Nephron (organoid): ENCODE data around the gene RGS7.
"Not testable (repeated sequence)": the region's sequence is repeated elsewhere in the genome, so short reads cannot be mapped to it uniquely, and the experiment has no call there.

Experiments used
- H3K27ac Mint-ChIP-seq, 3 experiments: 2 replicates each; pipeline ENCODE4 v1.8.0; 2020; ENCODE audit warnings: mixed read lengths in 3 of 3, mild to moderate bottlenecking in 2 of 3, moderate library complexity in 1 of 3
- H3K27me3 Mint-ChIP-seq: 2 replicates; pipeline ENCODE4 v1.8.0; 2021; ENCODE audit warnings: low read depth, mild to moderate bottlenecking, moderate library complexity, mixed read lengths
- H3K36me3 Mint-ChIP-seq: 2 replicates; pipeline ENCODE4 v1.8.0; 2020; ENCODE audit warnings: low read depth, mixed read lengths
- H3K4me1 Mint-ChIP-seq: 2 replicates; pipeline ENCODE4 v1.8.0; 2020; ENCODE audit warnings: mixed read lengths
- H3K4me3 Mint-ChIP-seq, 3 experiments: 2 replicates each; pipeline ENCODE4 v1.8.0; 2020; ENCODE audit warnings: mild to moderate bottlenecking in 3 of 3, mixed read lengths in 3 of 3, moderate library complexity in 2 of 3
- H3K9me3 Mint-ChIP-seq: 2 replicates; pipeline ENCODE4 v1.8.0; 2020; ENCODE audit warnings: mixed read lengths
- TF ChIP-seq, protein P1 (sequence below), 3 experiments: fragments of 200-600 bp; sonication (generic); IDR thresholded peaks; one replicate each; pipeline ENCODE4 v1.5.0; 2021; ENCODE audit warnings: antibody characterized with exemption in 3 of 3; ENCODE audit not compliant: unreplicated experiment in 3 of 3

Gene RGS7

DNA sequence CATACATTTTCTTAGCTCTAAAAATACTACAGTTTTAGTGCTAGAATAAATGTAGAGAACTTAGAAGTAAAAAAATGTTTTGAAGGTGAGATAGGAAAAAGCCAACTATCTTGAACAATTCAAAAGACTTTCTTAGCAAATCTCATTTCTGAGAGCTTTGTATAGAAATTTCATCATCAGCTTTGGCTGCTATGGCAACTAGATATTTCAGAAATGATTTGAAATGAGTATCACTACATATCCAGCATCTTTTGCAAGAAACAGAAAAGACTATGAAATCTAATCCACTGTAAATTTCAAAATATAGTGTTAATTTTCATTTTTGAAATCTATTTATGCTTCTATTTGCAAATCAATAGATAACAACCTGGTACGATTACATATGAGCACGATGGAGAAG, 57.7 kb downstream of the RGS7 start:
- H3K4me1 Mint-ChIP-seq = no peaks in the 10 kb centered on the region
- peaks cover 9% of the 10 kb centered on the region for H3K9me3 Mint-ChIP-seq
- H3K4me3 Mint-ChIP-seq = no peak overlapping the region
- H3K27me3 Mint-ChIP-seq = no peaks in the 10 kb centered on the region
- H3K36me3 Mint-ChIP-seq = no peaks in the 10 kb centered on the region
- no peak overlapping the region for H3K27ac Mint-ChIP-seq
- TF ChIP-seq, protein P1, sequence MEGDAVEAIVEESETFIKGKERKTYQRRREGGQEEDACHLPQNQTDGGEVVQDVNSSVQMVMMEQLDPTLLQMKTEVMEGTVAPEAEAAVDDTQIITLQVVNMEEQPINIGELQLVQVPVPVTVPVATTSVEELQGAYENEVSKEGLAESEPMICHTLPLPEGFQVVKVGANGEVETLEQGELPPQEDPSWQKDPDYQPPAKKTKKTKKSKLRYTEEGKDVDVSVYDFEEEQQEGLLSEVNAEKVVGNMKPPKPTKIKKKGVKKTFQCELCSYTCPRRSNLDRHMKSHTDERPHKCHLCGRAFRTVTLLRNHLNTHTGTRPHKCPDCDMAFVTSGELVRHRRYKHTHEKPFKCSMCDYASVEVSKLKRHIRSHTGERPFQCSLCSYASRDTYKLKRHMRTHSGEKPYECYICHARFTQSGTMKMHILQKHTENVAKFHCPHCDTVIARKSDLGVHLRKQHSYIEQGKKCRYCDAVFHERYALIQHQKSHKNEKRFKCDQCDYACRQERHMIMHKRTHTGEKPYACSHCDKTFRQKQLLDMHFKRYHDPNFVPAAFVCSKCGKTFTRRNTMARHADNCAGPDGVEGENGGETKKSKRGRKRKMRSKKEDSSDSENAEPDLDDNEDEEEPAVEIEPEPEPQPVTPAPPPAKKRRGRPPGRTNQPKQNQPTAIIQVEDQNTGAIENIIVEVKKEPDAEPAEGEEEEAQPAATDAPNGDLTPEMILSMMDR (IDR thresholded peaks at IDR 0.05; ENCODE audit: unreplicated experiment in 3 of 3) = no peak

DNA sequence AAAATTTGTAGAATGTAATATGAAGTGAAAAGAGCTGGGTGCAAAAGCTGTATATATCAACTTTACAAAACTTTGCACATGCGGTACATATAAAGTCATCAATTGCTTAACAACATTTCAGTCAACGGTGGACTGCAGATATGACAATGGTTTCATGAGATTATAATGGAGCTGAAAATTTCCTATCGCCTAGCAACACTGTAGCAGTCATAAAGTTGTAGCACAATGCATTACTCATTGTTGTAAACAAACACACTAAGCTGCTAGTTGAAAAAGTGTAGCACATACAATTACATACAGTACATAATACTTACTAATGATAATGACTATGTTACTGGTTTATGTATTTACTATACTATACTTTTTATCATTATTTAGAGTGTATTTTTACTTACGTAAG, 64.0 kb downstream of the RGS7 start:
- Mint-ChIP-seq H3K36me3 (no peaks in the 10 kb centered on the region), H3K27me3 (no peaks in the 10 kb centered on the region), H3K4me3 (no peak overlapping the region), H3K27ac (no peak overlapping the region), H3K4me1 (no peaks in the 10 kb centered on the region), H3K9me3 (no peaks in the 10 kb centered on the region)
- TF ChIP-seq, protein P1 (IDR thresholded peaks at IDR 0.05; ENCODE audit: unreplicated experiment in 3 of 3) = no peak

DNA sequence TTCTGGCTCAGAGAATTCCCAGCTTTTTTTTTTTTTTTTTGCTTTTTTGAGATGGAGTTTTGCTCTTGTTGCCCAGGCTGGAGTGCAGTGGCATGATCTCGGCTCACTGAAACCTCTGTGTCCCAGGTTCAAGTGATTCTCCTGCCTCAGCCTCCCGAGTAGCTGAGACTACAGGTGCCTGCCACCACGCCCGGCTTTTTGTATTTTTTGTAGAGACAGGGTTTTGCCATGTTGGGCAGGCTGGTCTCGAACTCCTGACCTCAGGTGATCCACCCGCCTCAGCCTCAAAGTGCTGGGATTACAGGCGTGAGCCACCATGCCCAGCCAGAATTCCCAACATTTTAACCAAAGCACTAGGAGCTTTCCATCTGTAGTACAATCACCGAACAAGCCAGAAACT, 65.5 kb downstream of the RGS7 start:
- not testable (repeated sequence) for H3K27me3 Mint-ChIP-seq, H3K36me3 Mint-ChIP-seq, H3K9me3 Mint-ChIP-seq, H3K4me1 Mint-ChIP-seq, H3K27ac Mint-ChIP-seq, H3K4me3 Mint-ChIP-seq

DNA sequence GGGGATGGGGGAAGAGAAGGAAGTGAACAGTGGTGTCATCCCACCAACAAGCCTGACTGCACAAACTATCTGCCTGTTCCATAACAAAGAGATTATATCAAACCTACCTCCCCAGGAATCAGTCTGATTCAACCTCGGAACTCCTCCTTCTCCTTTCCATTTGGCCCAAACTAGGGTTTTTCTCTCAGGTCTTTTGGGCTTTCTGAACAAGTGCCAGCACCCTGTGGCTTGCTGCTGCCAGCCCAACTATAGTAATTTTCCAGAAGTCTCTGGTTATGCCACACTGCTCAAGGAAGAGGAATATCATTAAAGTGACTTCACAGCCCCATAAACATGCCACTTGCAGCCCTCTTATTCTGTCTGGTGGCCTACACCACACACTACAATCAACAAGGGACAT, 70.5 kb downstream of the RGS7 start:
- H3K9me3 Mint-ChIP-seq = peaks cover 42% of the 10 kb centered on the region

DNA sequence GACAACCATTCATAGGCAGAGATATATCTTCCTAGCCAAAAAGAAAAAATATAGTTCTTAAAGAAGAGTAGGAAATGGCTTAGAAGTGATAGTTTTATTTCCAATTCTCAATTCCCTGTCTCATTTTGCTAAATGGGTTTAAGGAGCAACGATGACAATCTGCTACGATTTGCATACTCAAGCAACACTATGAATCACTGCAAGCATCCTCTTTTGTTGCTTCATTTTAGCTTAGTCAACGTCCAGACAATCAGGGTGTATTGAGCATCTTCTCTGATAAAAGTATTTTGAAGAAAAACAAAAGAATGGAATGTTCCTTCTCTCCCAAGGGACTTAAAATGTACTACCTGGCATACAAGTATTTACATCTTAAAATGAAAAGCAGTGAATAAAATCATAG, 80.6 kb downstream of the RGS7 start:
- H3K27ac Mint-ChIP-seq = no peak overlapping the region
- peaks cover 3% of the 10 kb centered on the region for H3K27me3 Mint-ChIP-seq
- no peak overlapping the region for H3K4me3 Mint-ChIP-seq
- peaks cover 8% of the 10 kb centered on the region for H3K36me3 Mint-ChIP-seq
- TF ChIP-seq, protein P1 (IDR thresholded peaks at IDR 0.05; ENCODE audit: unreplicated experiment in 3 of 3) = no peak
- no peaks in the 10 kb centered on the region for H3K4me1 Mint-ChIP-seq
- peaks cover 32% of the 10 kb centered on the region for H3K9me3 Mint-ChIP-seq

More for the DNA sequence above, 70.5 kb downstream of the RGS7 start:
- H3K4me3 Mint-ChIP-seq = no peak overlapping the region
- no peaks in the 10 kb centered on the region for H3K36me3 Mint-ChIP-seq
- H3K4me1 Mint-ChIP-seq = no peaks in the 10 kb centered on the region
- H3K27me3 Mint-ChIP-seq = no peaks in the 10 kb centered on the region
- no peak overlapping the region for H3K27ac Mint-ChIP-seq
- TF ChIP-seq, protein P1 (IDR thresholded peaks at IDR 0.05; ENCODE audit: unreplicated experiment in 3 of 3) = no peak

DNA sequence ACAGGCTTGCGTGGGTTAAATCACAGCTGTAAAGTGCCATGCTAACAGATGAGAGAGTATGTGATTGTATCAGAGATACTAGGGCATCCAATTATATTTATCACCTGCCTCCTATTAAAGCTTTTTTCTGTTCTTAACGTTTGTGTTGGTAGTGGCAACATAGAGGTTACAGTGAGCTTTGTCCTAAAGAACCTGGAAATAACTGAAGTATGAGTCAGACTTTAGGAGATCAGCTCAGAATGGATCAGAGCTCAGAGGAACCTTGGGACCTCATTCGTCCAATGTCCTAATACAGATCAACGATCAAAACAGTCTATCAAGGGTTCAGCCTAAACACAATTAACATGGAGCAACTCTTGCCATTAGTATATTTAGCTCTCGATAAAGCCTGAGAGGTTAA, 81.0 kb downstream of the RGS7 start:
- TF ChIP-seq, protein P1 (IDR thresholded peaks at IDR 0.05; ENCODE audit: unreplicated experiment in 3 of 3) = no peak
- Mint-ChIP-seq H3K4me1 (no peaks in the 10 kb centered on the region), H3K36me3 (peaks cover 8% of the 10 kb centered on the region), H3K27me3 (peaks cover 3% of the 10 kb centered on the region), H3K4me3 (no peak overlapping the region), H3K27ac (no peak overlapping the region), H3K9me3 (peaks cover 33% of the 10 kb centered on the region)
